ENCODE data around the gene KRT10. TPM values are rescaled to one million over a fixed set of nuclear protein-coding genes. Genes with fewer than 3 reads are reported as not detected.
A peak's percentile ranks its signal among the peaks of the same experiment; 100 is the strongest.

Gene KRT10
- total RNA-seq, 4 donors from 2014 or later = 8.0 to 13.4 (median 11.3) TPM

DNA sequence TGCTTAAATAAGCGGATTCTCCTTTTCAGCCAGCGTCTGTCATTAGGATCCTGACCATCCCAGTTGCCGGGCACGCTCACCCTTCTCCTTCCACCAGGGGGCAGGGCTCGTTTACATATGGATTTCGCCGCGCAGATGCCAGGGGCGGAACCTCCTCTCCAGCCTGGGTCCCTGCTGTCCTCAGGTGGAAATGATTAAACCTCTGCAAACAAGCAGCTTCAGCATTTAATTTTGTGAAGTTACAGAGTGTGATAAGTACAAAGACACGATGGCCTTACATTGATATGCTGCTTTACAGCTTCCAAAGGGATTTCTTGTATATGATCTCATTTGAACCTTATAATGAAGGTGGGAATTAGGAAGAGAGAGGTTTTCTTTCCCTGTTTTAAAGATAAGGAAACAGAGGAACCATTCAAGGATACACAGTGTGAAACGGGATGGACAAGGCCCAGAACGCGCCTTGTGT, 18.8 kb downstream of the KRT10 start:
- H3K27me3 ChIP-seq = peaks cover 0 to 71% of the 10 kb centered on the region in 2 donors

DNA sequence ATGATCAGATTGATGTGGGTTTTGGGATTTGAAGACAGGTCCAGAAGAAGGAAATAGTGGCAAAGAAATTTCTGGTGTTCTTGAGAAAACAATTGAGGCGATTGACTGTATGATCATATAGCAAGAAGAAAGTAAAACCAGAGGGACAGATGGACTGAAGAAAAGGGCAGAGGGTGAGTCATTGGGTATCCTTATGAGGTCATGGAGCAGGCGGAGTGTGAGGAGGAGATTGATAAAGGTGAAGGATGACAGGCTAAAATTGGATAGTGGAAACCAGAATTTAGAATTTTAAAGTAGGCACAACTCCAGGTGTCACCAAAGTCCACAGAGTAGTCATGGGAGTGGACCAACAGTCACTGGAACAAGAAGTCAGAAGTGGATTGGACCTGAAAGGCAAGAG, 21.3 kb downstream of the KRT10 start:
- WGBS, 2 donors = 74 to 76% methylated on average over 2 of the region's 2 CpGs
- H3K27me3 ChIP-seq = peaks cover 0 to 69% of the 10 kb centered on the region in 2 donors
- TF ChIP-seq, protein P1, sequence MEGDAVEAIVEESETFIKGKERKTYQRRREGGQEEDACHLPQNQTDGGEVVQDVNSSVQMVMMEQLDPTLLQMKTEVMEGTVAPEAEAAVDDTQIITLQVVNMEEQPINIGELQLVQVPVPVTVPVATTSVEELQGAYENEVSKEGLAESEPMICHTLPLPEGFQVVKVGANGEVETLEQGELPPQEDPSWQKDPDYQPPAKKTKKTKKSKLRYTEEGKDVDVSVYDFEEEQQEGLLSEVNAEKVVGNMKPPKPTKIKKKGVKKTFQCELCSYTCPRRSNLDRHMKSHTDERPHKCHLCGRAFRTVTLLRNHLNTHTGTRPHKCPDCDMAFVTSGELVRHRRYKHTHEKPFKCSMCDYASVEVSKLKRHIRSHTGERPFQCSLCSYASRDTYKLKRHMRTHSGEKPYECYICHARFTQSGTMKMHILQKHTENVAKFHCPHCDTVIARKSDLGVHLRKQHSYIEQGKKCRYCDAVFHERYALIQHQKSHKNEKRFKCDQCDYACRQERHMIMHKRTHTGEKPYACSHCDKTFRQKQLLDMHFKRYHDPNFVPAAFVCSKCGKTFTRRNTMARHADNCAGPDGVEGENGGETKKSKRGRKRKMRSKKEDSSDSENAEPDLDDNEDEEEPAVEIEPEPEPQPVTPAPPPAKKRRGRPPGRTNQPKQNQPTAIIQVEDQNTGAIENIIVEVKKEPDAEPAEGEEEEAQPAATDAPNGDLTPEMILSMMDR (IDR thresholded peaks at IDR 0.05) = no peak
- no peak for TF ChIP-seq EP300 (IDR thresholded peaks at IDR 0.05)
- TF ChIP-seq POLR2A (IDR thresholded peaks at IDR 0.05) = no peak

More for the DNA sequence above, 18.8 kb downstream of the KRT10 start:
- DNase-seq (ENCODE audit: low spot score in 2 of 2) = peak; percentile 78 to 90
- Histone ChIP-seq H3K4me1 (peaks cover 0 to 6% (median 0%) of the 10 kb centered on the region in 4 donors), H3K27ac (no peak overlapping the region), H3K4me3 (no peak overlapping the region), H3K36me3 (no peaks in the 10 kb centered on the region), H3K9me3 (no peaks in the 10 kb centered on the region)
- WGBS, 2 donors = 13 to 14% methylated on average over 13 of the region's 13 CpGs
- TF ChIP-seq EP300 (IDR thresholded peaks at IDR 0.05) (no peak), POLR2A (IDR thresholded peaks at IDR 0.05) (no peak)
- TF ChIP-seq, protein P1 (IDR thresholded peaks at IDR 0.05) = peak; percentile 74 to 85 (median 77)

DNA sequence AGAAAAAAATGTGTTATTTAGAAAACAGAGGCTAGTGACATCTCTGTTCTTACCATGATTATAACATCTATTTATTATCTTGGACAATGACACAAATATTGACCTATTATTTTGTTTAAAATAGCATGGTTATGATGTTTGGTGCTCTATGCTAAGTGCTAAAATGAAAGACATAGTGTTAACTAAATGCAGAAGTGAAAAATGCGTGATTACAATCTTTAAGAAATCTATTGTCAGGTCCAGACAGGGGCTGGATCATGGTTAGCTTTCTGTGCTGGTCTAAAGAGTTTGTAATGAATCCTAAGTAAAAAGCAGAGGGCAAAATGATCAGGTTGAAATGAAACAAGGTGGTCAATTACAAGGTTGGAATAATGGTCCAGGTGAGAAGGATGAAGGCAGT, 22.0 kb downstream of the KRT10 start:
- Histone ChIP-seq H3K9me3 (no peaks in the 10 kb centered on the region), H3K4me3 (no peak overlapping the region), H3K36me3 (no peaks in the 10 kb centered on the region), H3K27me3 (peaks cover 0 to 66% of the 10 kb centered on the region in 2 donors), H3K4me1 (peaks cover 0 to 6% (median 0%) of the 10 kb centered on the region in 4 donors), H3K27ac (no peak overlapping the region)
- 64 to 83% methylated on average over 1 of the region's 1 CpG for WGBS, 2 donors
- TF ChIP-seq, protein P1 (IDR thresholded peaks at IDR 0.05) = no peak
- TF ChIP-seq POLR2A (IDR thresholded peaks at IDR 0.05) (no peak), EP300 (IDR thresholded peaks at IDR 0.05) (no peak)
- DNase-seq (ENCODE audit: low spot score in 2 of 2) = no peak

More for the DNA sequence above, 21.3 kb downstream of the KRT10 start:
- Histone ChIP-seq H3K4me3 (no peak overlapping the region), H3K36me3 (no peaks in the 10 kb centered on the region), H3K27ac (no peak overlapping the region), H3K4me1 (peaks cover 0 to 6% (median 0%) of the 10 kb centered on the region in 4 donors), H3K9me3 (no peaks in the 10 kb centered on the region)
- DNase-seq (ENCODE audit: low spot score in 2 of 2) = no peak

DNA sequence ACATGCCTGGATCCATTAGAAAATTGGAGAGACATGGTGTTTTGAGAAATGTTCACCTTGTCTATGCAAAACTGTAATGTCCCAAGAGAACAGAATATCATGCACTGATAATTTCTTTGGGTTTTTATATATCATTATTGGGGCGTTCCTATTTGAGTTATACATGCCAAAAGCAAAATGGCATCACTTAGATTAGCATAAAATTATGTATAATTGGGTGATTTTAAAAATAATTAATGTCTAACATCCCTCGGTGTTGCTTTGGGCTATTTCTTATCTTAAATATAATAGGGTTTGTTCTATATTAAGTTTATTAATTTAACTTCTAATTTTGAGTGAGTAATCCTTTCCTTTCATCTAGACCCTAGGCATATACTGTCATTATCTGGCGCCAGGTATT, 22.6 kb downstream of the KRT10 start, which contains the start of gene KRT28:
Gene KRT28 (minus strand): TSS at position 101 of the 400 bp plus-strand sequence. CDS start 66 bp downstream, at position 35.
- Histone ChIP-seq H3K36me3 (no peaks in the 10 kb centered on the region), H3K27ac (no peak within 1 kb of the TSS), H3K9me3 (no peaks in the 10 kb centered on the region), H3K4me3 (no peak within 1 kb of the TSS), H3K4me1 (peaks cover 0 to 6% (median 0%) of the 10 kb centered on the region in 4 donors), H3K27me3 (peaks cover 0 to 61% of the 10 kb centered on the region in 2 donors)
- WGBS, 2 donors = 81 to 83% methylated on average over 3 of the region's 3 CpGs
- TF ChIP-seq EP300 (IDR thresholded peaks at IDR 0.05) = no peak
- TF ChIP-seq, protein P1 (IDR thresholded peaks at IDR 0.05) = no peak
- TF ChIP-seq POLR2A (IDR thresholded peaks at IDR 0.05) = no peak
- DNase-seq (ENCODE audit: low spot score in 2 of 2) = no peak

DNA sequence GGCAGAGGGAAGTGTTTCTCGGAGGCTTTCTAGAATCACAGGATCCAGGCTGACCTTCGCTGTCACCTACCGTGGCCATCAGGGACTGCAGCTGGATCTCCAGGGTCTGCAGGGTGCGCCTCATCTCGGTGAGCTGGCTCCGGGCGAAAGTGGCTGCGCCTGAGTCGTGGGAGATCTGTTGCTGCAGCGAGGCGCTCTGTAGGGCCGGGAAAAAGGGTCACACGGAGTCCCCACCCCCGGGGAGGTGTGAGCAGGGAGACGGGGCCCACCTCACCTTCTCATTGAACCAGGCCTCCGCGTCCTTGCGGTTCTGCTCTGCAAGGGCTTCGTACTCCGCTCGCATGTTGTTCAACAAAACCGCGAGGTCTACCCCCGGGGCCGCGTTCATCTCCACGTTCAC, 25.6 kb downstream of the KRT10 start:
- TF ChIP-seq, protein P1 (IDR thresholded peaks at IDR 0.05) = no peak
- TF ChIP-seq EP300 (IDR thresholded peaks at IDR 0.05) (no peak), POLR2A (IDR thresholded peaks at IDR 0.05) (no peak)
- no peaks in the 10 kb centered on the region for H3K36me3 ChIP-seq
- peaks cover 0 to 42% of the 10 kb centered on the region in 2 donors for H3K27me3 ChIP-seq
- no peak for DNase-seq (ENCODE audit: low spot score in 2 of 2)
- no peaks in the 10 kb centered on the region for H3K9me3 ChIP-seq
- 76 to 84% methylated on average over 26 to 27 of the region's 27 CpGs for WGBS, 2 donors
- no peak overlapping the region for H3K4me3 ChIP-seq
- peaks cover 0 to 5% (median 0%) of the 10 kb centered on the region in 4 donors for H3K4me1 ChIP-seq
- no peak overlapping the region for H3K27ac ChIP-seq
